OCI-LY1 (cell line): ENCODE measurements around the gene KBTBD2.

Experiments
- CTCF ChIP-seq: fragments of 200-600 bp; sonication (generic), shearing (Covaris generic); IDR thresholded peaks from 2 replicates; pipeline ENCODE4 v1.5.1; 2017; ENCODE audit warnings: mild to moderate bottlenecking, antibody characterized with exemption, low read length, moderate library complexity, mixed read lengths
- EZH2 ChIP-seq: fragments of 200-600 bp; sonication (generic), shearing (Covaris generic); IDR thresholded peaks from 2 replicates; pipeline ENCODE4 v1.8.0; 2017; ENCODE audit warnings: borderline replicate concordance, mixed run types, mild to moderate bottlenecking, antibody characterized with exemption, low read length, moderate library complexity, mixed read lengths

GRCh38 chr7:32937344-32938174 lies 46.0 kb upstream of the KBTBD2 start:
- TF ChIP-seq CTCF (no peak), EZH2 (no peak)
